T1000 (cell line): ENCODE measurements around the gene HES7.

Source experiments
- DNase-seq: peaks from one replicate; lab custom pipeline; 2025; ENCODE audit warnings: mixed read lengths; lab: John Stamatoyannopoulos, UW

Gene HES7

DNA sequence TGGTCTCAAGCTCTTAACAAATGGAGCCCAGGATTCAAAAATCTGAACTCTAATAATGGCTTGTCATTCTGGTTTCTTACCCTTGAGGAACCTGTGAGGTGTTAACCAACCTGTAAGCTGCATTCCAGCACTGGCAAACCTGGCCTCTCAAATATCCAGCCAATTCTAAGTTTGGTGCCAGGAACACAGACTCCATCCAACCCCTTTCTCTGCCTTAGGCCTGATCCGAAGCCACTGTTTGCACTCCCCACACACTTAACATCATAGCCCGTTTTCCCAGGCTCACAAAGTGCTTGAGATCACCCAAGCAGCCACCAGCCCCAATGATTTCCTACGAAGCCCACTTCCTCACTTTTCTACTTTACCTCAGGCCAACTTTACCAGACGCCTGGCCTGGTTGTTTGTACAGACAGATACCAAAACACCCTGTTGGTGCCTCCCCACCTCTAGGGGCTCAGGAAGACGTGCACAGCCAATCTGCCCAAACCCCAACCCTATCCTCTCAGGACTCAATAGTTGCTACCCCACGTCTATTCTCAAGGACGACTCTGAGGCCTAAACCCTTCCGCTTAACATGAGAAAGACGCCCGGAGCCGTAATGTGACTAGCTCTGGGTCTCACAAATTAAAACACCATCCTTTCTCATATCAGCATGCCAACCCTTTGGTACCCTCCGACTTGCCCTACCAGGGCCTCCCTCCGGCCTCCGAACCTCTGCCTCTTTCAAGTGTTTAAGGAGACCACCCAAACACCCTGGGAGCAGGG lies 31.5 kb upstream of the HES7 start:
- no peak for DNase-seq

DNA sequence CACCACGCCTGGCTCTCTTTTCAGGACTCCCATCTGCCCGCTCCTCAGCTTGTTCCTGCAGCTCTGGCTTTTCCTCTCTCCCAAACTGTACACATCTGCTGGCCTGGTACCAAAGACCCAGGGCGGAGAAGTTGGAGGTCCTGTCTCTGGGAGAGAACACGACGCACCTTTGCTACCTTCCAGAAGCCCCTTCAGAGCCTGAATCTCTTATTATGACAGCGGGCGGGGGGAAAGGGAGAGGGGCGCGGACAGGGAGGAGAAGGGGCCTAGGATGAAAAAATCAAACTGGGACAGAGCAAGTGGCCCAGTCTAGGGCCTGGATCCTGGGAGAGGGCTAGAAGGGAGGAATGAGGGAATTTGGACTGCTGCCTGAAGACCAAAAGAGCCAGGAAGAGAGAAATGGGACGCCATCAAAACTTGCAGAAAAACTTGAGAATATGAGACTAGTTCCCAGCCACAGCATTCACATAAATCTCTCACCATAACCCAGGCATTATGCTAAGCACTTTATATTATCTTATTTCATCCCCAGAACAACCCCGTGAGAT lies 30.8 kb upstream of the HES7 start:
- no peak for DNase-seq

DNA sequence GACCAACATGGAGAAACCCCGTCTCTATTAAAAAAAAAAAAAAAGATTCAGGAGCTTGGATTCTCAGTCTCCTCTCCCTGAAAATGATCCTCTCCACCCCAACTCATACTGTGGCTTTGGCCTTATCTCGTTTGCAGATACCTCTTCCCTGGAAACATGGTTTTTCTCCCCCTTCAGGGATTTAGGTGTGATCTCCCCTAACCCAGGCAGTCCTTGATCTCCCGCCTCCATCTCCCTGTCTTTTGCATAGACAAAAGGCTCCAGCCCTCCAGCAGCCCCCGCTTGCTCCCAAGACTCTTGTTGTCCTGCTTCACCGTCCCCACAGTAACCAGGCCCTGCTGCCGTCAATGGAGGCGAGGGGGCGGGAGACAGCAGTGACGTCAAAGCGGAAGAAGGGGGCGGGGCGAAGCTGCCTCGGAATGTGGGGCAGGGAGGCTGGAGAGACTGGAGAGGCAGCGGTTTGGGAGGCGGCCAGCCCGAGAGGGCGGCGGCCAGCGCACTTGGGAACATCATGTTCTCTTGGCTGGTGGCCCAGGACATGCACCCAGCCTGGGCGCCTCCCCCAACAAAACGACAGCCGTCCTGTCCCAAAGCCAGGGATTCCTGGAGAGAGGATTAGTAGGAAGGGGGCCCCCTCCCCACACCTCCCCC lies 30.2 kb upstream of the HES7 start:
- peak; percentile 96 for DNase-seq

DNA sequence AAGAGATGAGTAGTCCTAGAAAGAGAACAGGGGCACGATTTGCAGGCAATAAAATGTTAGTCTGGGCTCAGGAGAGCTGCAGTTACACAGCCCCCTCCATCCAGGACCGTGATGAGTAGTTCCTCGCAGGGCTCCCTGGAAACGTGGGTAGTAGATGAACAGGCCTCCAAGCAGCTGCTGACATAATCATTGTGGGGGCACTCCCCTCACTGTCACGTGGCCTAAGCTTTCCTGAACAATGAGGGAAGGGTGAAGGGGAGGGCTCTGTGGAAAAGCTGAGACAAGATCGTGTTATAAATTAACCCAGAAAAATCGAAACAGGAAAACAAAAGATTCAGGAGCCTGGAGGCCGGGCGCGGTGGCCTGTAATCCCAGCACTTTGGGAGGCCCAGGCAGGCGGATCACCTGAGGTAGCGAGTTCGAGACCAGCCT lies 29.6 kb upstream of the HES7 start:
- peak; percentile 79 for DNase-seq

DNA sequence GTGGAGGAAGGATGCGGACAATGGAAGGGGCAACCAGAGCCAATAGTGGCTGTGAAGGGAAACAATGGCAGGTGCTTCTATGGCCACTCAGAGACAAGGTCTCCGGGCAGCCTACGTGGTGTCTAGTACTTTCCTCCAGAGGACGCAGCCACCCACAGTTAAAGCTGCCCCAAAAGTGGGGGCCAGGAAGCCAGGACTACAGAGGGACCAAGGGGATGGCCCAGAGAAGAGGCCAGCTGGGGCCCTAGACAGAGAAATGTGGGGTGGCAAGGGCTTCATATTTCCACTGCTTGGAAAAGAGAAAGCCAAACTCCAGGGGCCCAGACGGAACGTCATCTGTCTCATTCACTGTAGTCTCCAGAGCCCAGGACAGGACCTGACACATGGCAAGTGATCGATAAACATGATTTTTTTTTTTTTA lies 29.1 kb upstream of the HES7 start:
- DNase-seq: no peak

- peak; percentile 92 for DNase-seq
These were observed 28.3 kb upstream of the HES7 start, which contains the start of gene PER1 for GRCh38 chr17:8152112-8152775. TSS of gene PER1 (minus strand) at chr17:8152404. CDS start at chr17:8150706, 1,698 bp downstream.

GRCh38 chr17:8151641-8152111 lies 27.8 kb upstream of the HES7 start:
- DNase-seq: no peak

DNA sequence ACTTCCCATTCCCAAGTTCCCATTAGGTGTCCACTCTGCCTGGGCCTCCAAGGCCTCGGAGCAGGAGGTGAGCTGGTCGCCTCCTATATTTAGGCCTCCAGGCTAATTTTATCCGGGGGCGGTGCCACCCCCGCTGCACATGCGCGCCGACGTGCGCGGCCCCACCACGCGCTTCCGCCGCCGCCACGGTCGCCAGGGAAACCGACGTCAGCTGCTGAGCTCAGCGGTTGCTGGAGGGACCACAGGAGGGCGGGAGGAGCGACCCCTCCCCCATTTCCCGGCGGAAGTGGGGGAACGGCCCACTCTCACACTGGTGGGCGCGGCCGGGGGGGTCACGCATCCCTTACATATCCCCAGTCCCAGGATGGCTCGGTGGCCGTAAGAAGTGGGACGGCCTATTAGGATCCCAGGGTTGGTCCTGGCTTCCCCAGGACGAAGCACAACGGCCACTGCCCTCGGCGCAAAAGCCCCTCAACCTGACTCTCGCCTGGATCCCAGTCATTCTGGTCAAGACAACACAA lies 27.3 kb upstream of the HES7 start:
- DNase-seq: peak; percentile 82

GRCh38 chr17:8150194-8151119 lies 26.6 kb upstream of the HES7 start:
- DNase-seq: no peak

DNA sequence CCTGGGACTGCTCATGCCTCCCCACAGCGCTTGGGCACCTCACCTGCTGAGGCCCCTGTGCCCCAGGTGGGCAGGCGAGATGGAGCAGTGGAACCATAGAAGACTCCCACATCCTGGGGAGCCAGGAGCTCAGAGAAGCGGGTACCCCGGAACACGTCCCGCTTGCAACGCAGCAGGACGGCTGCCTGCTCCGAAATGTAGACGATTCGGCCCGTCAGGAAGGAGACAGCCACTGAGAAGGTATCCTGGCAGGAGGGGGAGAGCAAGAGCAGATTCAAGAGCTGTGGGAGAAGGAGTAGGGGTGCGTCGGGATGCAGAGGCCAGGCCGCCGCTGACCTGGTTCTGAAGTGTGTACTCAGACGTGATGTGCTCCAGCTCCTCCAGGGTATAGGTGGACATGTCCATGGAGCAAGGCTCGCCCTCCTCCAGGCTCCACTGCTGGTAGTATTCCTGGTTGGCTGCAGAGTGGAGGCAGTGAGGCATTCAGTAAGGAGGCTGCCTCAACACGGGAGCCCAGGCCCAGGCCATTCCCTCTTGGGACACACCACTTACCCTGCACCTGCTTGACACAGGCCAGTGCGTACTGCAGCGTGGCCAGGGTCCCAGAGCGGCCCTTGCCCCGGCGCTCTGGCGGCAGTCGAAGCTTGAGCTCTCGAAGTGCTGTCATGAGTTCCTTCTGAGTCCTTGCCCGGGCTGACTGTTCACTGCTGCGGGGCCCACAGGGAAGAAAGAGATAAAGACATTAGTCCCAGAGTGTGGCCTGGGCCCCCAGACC lies 25.7 kb upstream of the HES7 start:
- DNase-seq: no peak

- DNase-seq: no peak
These were observed 24.7 kb upstream of the HES7 start for GRCh38 chr17:8148560-8148959.

DNA sequence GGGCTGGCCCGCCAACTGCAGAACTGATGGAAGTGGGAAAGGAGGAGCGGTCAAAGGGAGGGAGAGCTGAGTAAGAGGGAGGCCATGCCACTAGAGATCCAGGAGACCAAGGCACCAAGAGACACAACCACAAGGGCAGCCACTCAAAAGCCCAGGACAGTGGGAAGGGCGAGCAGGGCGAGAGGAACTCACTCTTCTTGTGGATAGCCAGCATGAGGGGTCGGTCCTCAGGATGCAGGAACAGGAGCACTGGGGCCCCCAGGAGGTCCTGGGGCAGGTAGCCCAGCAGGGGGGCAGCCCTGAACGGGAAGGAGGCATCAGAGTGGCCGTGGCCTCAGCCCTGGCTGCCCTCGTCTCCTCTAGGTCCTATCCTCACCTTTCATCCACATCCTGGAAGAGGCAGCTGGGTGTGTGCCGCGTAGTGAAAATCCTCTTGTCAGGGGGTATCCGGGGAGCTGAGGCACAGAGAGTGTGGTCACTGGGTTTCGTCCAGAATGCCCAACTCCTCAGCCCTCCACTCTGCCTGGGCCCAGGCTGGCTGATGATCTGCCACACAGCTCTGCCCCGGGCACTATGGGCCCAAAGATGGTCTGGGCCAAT lies 24.0 kb upstream of the HES7 start:
- DNase-seq: no peak

DNA sequence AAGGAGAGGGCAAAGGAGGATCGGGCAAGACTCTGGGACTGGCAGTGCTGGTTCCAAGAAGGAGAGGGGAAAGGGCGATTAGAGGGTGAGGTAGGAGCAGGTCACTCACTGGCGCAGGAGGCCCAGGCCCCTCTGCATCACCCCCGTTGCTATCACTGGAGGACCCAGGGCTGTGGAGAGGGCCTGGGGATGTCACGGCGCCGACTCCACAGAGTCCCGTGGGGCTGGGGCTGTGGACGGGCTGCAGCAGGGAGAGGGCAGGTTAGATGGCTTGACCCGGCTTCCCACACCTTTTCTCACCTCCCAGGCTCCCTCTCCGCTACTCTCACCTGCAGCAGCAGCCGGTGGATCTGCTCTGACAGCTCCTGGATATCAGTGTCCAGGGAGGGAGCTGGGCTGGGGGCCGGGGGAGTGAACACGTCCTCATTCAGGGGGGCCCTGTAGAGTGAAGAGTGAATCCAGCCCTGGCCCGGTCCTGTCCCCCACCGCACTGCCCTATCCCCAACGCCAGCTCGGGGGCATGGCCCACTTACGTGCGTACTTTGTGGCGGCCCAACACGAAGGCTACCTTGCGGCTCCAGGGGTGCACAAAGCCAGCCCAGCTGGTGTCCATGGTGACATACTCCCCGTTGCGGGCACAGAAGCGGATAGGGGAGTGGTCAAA lies 23.4 kb upstream of the HES7 start:
- no peak for DNase-seq

DNA sequence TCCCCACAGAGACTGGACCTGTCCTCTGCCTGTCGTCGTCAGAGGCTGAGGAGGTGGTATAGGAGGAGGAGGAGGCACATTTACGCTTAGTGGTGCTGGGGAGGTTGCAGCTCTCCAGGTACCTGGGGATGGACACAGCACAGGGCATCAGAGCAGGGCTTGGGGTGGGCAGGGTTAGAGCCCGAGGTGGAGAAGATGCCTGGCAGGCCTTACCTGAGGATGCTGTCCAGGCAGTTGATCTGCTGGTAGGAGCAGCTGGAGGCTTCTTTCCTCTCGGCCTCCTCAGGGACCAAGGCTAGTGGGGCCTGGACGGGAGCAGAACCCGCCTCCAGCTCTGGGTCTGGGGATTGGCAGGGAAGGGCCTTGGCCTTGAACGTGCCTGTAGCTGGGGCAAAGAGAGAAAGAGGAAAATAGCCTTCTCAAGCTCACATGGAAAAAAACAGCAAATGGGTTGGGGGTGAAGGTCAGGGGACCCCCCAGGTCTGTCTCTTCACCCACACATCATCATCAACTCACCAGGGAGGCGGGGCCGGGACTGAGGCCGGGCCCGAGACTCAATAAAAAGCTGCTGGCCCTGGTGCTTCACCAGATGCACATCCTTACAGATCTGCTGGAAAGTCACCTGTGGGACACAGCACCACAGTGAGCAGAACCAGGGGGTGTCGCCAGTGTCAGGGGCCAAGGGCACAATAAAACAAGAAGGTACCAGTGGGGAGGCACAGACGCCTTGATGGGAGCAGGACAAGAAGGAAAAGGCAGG lies 22.7 kb upstream of the HES7 start:
- DNase-seq: no peak

GRCh38 chr17:8145811-8146210 lies 21.9 kb upstream of the HES7 start:
- DNase-seq: no peak

DNA sequence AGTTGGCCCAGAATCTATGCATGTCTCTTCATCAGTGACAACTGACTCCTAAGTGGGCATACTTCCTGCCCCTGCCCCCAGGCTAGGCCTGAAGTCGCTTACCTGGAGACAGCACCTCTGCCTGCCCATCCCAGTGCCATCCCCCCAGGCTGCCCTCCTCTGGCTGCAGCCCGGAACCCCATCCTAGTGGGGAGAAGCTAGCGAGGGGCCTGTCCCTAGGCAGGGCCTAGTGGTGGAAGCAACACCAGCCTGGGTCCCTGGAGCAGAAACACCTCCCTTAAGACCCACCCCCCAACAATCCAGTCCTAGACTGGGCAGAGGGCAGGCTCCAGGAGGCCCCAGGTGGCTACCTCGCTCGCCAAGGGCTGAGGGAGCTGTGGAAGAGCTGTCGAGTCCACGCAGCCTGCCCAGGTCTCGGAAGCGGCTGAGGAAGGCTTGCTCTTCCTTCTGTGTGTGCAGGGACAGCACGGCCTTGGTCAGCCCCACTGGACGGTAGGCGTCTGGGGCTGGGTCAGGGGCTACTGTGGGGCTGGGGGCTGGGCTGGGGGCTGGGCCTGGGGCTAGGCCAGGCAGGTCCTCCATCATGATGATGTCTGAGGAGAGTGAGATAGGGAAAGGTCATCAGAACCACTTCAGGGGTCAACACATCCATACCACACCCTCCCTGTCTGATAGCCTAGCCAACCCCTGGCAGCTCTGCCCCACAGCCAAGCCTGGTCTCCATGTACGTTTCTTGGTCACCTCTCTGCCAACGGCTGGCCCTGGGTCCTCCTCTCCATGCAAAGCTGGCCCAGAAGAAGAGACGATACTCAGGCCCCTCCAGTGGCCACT lies 20.7 kb upstream of the HES7 start:
- no peak for DNase-seq

DNA sequence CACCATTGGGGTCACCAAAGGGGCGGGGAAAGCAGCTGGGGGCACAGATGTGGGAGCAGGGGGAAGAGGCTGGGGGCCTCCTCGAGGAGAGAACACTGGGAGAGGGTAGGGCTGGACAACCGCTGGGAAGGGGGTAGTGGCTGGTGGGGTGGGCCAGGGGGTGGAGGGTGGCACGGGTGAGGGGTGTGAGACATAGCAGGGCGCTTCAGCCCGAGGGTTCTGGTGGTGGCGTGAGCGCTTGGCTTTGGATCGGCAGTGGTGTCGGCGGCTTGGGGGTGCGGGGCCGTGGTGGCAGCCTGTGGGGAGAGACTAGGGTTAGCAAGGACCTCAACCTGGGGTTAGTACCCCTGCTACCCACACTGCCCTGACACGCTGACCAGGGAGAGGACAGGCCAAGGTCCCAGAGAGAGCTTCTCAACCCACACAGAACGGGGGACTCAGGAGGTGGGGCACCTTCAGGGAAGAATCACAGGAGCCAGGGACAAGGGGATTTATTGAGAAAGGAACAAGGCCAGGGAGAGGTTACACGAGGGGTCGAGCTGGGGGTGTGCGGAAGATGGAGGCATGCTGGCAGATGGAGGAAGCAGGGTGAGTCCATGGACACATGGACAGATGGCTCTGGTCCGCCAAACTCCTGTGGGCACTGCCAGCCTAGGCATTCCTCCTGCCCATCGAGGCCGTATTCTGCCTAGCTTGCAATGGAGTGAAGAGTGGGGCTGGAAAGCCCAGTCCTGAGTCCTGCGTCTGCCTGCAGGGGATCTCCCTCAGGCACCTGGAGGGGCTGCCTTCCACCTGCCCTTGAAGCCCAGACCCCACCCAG lies 19.9 kb upstream of the HES7 start:
- DNase-seq: no peak
